IPS-18c (cell line): ENCODE measurements around the gene MPL.
"Not testable (repeated sequence)": the region's sequence is repeated elsewhere in the genome, so short reads cannot be mapped to it uniquely, and the experiment has no call there.

Experiments used
- H3K4me3 ChIP-seq: 2 replicates; pipeline ENCODE4 v1.7.0; 2013; ENCODE audit warnings: low read depth, mild to moderate bottlenecking, low read length, moderate library complexity; ENCODE audit not compliant: insufficient read depth
- H3K9me3 ChIP-seq: one replicate; pipeline ENCODE4 v1.6.1; 2013; ENCODE audit warnings: mild to moderate bottlenecking, low read length, moderate library complexity; ENCODE audit not compliant: control insufficient read depth, insufficient read depth

The MPL gene

GRCh38 chr1:43381612-43382011 lies 44.0 kb downstream of the MPL start:
- H3K9me3 ChIP-seq: peaks cover 2% of the 10 kb centered on the region
- H3K4me3 ChIP-seq: no peak overlapping the region

GRCh38 chr1:43382027-43382779 lies 44.6 kb downstream of the MPL start:
- Histone ChIP-seq H3K9me3 (peaks cover 2% of the 10 kb centered on the region), H3K4me3 (no peak overlapping the region)

- Histone ChIP-seq H3K4me3 (no peak overlapping the region), H3K9me3 (peaks cover 2% of the 10 kb centered on the region)
Measured at GRCh38 chr1:43383449-43383848, 45.8 kb downstream of the MPL start.

DNA sequence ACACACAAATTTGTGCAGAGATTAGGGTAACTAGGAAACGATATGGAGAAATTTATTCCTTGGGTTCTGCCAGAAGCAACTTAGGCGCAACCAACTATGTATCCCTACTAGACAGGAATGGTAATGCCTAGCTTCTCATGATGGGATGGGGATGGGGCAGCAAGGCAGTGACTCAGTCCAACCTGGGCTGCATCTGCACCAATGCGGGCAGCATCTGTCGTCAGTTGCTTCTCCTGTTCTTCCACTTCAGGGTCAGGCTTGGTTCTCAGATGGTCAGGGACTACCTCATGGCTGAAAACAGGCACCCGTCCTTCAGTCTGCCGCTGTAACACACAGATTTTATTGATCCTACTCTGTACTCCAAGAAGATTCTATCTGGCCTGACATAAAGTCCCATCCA lies 49.1 kb downstream of the MPL start:
- Histone ChIP-seq H3K9me3 (no peaks in the 10 kb centered on the region), H3K4me3 (no peak overlapping the region)

DNA sequence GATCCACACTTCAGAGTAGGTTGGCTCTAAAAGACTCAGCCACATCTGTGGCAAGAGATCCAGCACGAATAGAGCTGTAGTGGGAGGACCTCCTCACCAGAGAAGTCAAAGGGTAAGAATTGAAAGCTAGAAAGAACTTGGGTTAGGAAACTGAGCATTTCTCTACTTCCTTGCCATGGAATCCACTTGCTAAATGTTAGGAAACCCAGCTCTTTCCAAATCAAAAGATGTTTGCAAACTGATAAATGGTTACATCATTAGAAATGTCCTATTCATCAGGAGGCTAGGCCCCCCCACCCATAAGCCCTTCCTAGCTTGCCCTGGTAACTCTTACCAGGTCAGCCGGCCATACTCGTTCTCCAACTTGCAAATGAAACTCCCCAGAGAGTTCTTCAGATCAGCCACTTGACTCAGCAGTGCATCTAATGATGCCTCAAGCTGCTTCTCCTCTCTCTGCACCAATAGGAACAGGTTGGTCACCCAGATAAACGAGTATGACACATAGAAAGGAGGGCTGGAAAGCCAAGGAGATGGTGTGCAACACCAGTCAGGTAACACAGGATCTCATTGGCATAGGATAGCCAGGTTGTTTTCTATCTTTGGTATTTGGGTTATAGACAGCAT lies 50.5 kb downstream of the MPL start:
- Histone ChIP-seq H3K9me3 (no peaks in the 10 kb centered on the region), H3K4me3 (no peak overlapping the region)

- H3K4me3 ChIP-seq: peak overlapping the region; percentile 84
- no peaks in the 10 kb centered on the region for H3K9me3 ChIP-seq
Measured at GRCh38 chr1:43388613-43389012, 51.0 kb downstream of the MPL start.

GRCh38 chr1:43389326-43390313 lies 52.0 kb downstream of the MPL start, which contains the start of the genes MED8 and SZT2:
TSS of gene MED8 (minus strand) at chr1:43389800. CDS start at chr1:43389764, 36 bp downstream.
TSS of gene SZT2 (plus strand) at chr1:43389899. CDS start at chr1:43389969, 70 bp downstream.
- Histone ChIP-seq H3K4me3 (peak within 1 kb of the TSS; percentile 84), H3K9me3 (no peaks in the 10 kb centered on the region)

DNA sequence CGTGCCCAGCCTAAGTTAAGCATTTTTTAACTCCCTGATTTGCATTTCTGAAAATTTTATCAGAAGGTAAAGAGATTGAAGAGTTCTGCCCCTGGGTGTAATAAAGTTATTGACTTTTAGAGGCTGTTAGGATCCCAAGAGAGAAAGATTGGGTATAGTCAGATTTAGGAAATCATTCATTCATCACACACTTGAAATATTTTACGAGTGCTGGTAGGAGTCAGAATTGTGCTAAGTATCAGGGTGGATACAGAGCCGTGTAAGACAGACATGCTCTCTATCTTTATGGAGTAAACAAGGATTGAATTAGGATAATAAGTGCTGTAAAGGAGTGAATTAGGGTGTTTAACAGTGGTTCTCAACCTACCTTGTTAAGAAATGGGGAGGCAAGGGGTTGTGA lies 55.1 kb downstream of the MPL start:
- H3K9me3 ChIP-seq: no peaks in the 10 kb centered on the region
- no peak overlapping the region for H3K4me3 ChIP-seq

GRCh38 chr1:43395523-43395922 lies 57.9 kb downstream of the MPL start:
- H3K9me3 ChIP-seq: no peaks in the 10 kb centered on the region
- no peak overlapping the region for H3K4me3 ChIP-seq

DNA sequence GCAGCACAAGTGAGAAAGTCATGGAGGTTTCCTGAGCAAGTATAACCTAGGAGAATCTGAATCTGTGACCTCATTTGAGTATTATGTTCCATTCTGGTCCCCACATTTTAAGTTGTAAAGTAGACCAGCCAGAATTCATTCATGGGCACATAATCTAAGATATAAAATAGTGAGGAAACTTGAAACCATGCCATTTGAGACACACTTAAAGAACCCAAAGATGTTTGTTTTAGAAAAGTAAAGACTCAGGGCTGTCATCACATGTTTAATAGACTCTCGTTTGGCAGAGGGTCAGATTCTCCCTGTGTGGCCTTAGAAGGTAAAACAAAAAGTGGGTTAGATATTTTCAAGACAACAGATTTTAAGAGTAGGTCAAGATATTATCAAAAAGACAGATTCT lies 58.4 kb downstream of the MPL start:
- no peak overlapping the region for H3K4me3 ChIP-seq
- H3K9me3 ChIP-seq: no peaks in the 10 kb centered on the region

GRCh38 chr1:43398227-43398626 lies 60.6 kb downstream of the MPL start:
- H3K9me3 ChIP-seq: no peaks in the 10 kb centered on the region
- no peak overlapping the region for H3K4me3 ChIP-seq

GRCh38 chr1:43400441-43400840 lies 62.8 kb downstream of the MPL start:
- not testable (repeated sequence) for H3K4me3 ChIP-seq, H3K9me3 ChIP-seq

- H3K4me3 ChIP-seq: no peak overlapping the region
- no peaks in the 10 kb centered on the region for H3K9me3 ChIP-seq
Measured at GRCh38 chr1:43402089-43402865, 64.7 kb downstream of the MPL start.
